RWPE1 (cell line): Measurements from ENCODE around the gene CCNY.

ENCODE experiments used
- CTCF ChIA-PET: fragments of 350-600 bp; sonication (Branson Sonifier 250); formaldehyde crosslinking; extraction: SDS; loops from one replicate; lab custom pipeline; 2021; lab: Yijun Ruan, JAX
- POLR2A ChIA-PET: fragments of 400-600 bp; formaldehyde crosslinking; extraction: SDS; loops from one replicate; lab custom pipeline; 2020; ENCODE audit warnings: antibody characterized with exemption; ENCODE audit not compliant: low non-redundant PET; lab: Yijun Ruan, JAX
- DNase-seq: peaks from one replicate; pipeline ENCODE4 v3.0.0; 2012; ENCODE audit warnings: low spot score
- H3K27ac ChIP-seq: fragments of 450-650 bp; 2 replicates; pipeline ENCODE4 v1.5.1; 2017
- CTCF ChIP-seq: fragments of 450-650 bp; conservative IDR thresholded peaks from 2 replicates; pipeline ENCODE4 v1.5.1; 2017; ENCODE audit warnings: low read depth, mild to moderate bottlenecking

CCNY gene

GRCh38 chr10:35488228-35488627 lies 151.9 kb downstream of the CCNY start:
- DNase-seq = no peak
- POLR2A ChIA-PET = no interaction called here
- CTCF ChIA-PET = no interaction called here
- TF ChIP-seq CTCF = no peak
- no peak overlapping the region for H3K27ac ChIP-seq

GRCh38 chr10:35492386-35493195 lies 156.3 kb downstream of the CCNY start:
- TF ChIP-seq CTCF = no peak
- H3K27ac ChIP-seq = peak overlapping the region; percentile 63
- ChIA-PET CTCF (no interaction called here), POLR2A (no interaction called here)
- DNase-seq = peak; percentile 66

GRCh38 chr10:35493196-35494118 lies 157.1 kb downstream of the CCNY start:
- peak overlapping the region; percentile 63 for H3K27ac ChIP-seq
- CTCF ChIA-PET = interaction anchor here (0.6 kb wide), 1 partner anchor 273 kb away, joined by 4 read pairs; no protein-coding TSS in a partner anchor
- no peak for TF ChIP-seq CTCF
- DNase-seq = no peak
- POLR2A ChIA-PET = no interaction called here

- peak overlapping the region; percentile 58 for H3K27ac ChIP-seq
- DNase-seq = no peak
- no peak for TF ChIP-seq CTCF
- ChIA-PET POLR2A (no interaction called here), CTCF (no interaction called here)
Observed at GRCh38 chr10:35495521-35496119, 159.3 kb downstream of the CCNY start.

GRCh38 chr10:35497909-35498308 lies 161.6 kb downstream of the CCNY start:
- POLR2A ChIA-PET = no interaction called here
- CTCF ChIA-PET = interaction anchor here (1.1 kb wide), 1 partner anchor 49 kb away, joined by 6 read pairs; no protein-coding TSS in a partner anchor
- TF ChIP-seq CTCF = no peak
- H3K27ac ChIP-seq = no peak overlapping the region
- no peak for DNase-seq

GRCh38 chr10:35498693-35499092 lies 162.4 kb downstream of the CCNY start:
- no peak for DNase-seq
- ChIA-PET CTCF (no interaction called here), POLR2A (no interaction called here)
- no peak for TF ChIP-seq CTCF
- no peak overlapping the region for H3K27ac ChIP-seq
